ENCODE data around the gene SNAPC4. TPM values are rescaled to one million over a fixed set of nuclear protein-coding genes. Genes with fewer than 3 reads are reported as not detected.

Gene SNAPC4
- total RNA-seq, 1 experiment from 2014 or later: 29.7 TPM

DNA sequence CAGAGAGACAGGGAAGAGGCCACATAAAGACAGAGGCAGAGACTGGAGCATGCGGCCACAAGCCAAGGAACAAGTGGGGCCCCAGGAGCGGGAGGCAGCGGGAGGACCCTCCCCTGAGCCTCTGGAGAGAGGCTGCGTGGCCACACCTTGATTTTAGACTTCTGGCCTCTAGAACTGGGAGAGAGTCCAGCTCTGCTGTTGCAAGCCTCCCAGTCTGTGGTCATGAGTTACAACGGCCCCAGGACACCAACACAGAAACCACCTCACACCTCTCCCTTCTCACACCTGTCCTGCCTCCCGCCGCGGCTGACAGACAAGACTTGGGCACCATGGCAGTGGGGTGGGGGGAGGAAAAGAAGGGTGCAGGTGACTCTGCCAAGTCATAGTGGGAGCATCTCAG lies 37.5 kb upstream of the SNAPC4 start:
- no peak overlapping the region for H2BK120ac ChIP-seq (ENCODE audit: low read depth, low read length, poor library complexity, severe bottlenecking)
- no peaks in the 10 kb centered on the region for H4K20me1 ChIP-seq (ENCODE audit: control insufficient read depth, insufficient read depth, insufficient read length)
- H3K9me3 ChIP-seq (ENCODE audit: control insufficient read depth, low read depth, low read length): no peaks in the 10 kb centered on the region
- no peak overlapping the region for H3K18ac ChIP-seq (ENCODE audit: insufficient read length, low read depth, low read length)
- H3K14ac ChIP-seq (ENCODE audit: insufficient read depth, low read length): no peak overlapping the region; the same call in 1 of the 2 replicates
- no peak overlapping the region for H2BK12ac ChIP-seq (ENCODE audit: insufficient read length, low read depth, low read length)
- no peak overlapping the region for H2BK15ac ChIP-seq (ENCODE audit: low read depth, low read length)
- no peaks in the 10 kb centered on the region for H3K9me3 Mint-ChIP-seq
- H3K27ac Mint-ChIP-seq: 0 out of 7 replicates have a peak overlapping the region, but pooled peaks of 1 of the 3 experiments have one; percentile 33
- H3K79me1 ChIP-seq (ENCODE audit: insufficient read depth, low read depth, low read length, poor library complexity, severe bottlenecking): peaks cover 2% of the 10 kb centered on the region
- H4K91ac ChIP-seq (ENCODE audit: insufficient read length, low read depth, low read length): no peak overlapping the region
- no peak overlapping the region for H4K5ac ChIP-seq (ENCODE audit: insufficient read length, low read depth, low read length)
- no peak overlapping the region for H2BK20ac ChIP-seq (ENCODE audit: low read depth, low read length, poor library complexity, severe bottlenecking)
- peaks cover 14% of the 10 kb centered on the region for H3K23me2 ChIP-seq (ENCODE audit: insufficient read length, low read depth, low read length, poor library complexity, severe bottlenecking)
- no peak overlapping the region for H3K27ac ChIP-seq (ENCODE audit: insufficient read length, low read depth, low read length)
- no CpG with 5 or more reads among the region's 8 CpGs for WGBS (ENCODE audit: extremely low coverage, insufficient read length, low lambda C conversion rate)
- peaks cover 5% of the 10 kb centered on the region; the same call in 1 of the 2 replicates for H3K79me2 ChIP-seq (ENCODE audit: insufficient read depth, low read length)
- no peak overlapping the region for H3K23ac ChIP-seq (ENCODE audit: insufficient read length, low read depth, low read length)
- no peak overlapping the region for H3K4me2 ChIP-seq (ENCODE audit: insufficient read depth, insufficient read length, low read length)
- no peak overlapping the region for H2AFZ ChIP-seq (ENCODE audit: low read length)
- no peak overlapping the region for H2BK5ac ChIP-seq (ENCODE audit: insufficient read length, low read length)
- no peak for DNase-seq
- peaks cover 5 to 29% (median 11%) of the 10 kb centered on the region in 3 experiments for H3K36me3 Mint-ChIP-seq (ENCODE audit: insufficient read depth in 1 of 3, low read depth in 3 of 3)
- H2AK5ac ChIP-seq (ENCODE audit: insufficient read length, low read length): no peak overlapping the region
- no peak overlapping the region for H3T11ph ChIP-seq (ENCODE audit: low read length)
- no peak overlapping the region for H3K9ac ChIP-seq (ENCODE audit: extremely low read depth, insufficient read length, low read length)
- no peak overlapping the region for H3K56ac ChIP-seq (ENCODE audit: insufficient read length, low read depth, low read length)
- no peak overlapping the region for H3K4ac ChIP-seq (ENCODE audit: low read depth, low read length)
- H3K27me3 ChIP-seq (ENCODE audit: insufficient read depth, low read length): no peaks in the 10 kb centered on the region
- no peak overlapping the region for H4K8ac ChIP-seq (replicated peaks; ENCODE audit: insufficient read length, low read depth, low read length)
- H3K27me3 Mint-ChIP-seq (ENCODE audit: low read depth): no peaks in the 10 kb centered on the region
- peak overlapping the region; percentile 82 to 86 for H3K4me3 Mint-ChIP-seq
- no peaks in the 10 kb centered on the region for H3K4me1 ChIP-seq (ENCODE audit: insufficient read depth, low read length)
- TF ChIP-seq, protein P1, sequence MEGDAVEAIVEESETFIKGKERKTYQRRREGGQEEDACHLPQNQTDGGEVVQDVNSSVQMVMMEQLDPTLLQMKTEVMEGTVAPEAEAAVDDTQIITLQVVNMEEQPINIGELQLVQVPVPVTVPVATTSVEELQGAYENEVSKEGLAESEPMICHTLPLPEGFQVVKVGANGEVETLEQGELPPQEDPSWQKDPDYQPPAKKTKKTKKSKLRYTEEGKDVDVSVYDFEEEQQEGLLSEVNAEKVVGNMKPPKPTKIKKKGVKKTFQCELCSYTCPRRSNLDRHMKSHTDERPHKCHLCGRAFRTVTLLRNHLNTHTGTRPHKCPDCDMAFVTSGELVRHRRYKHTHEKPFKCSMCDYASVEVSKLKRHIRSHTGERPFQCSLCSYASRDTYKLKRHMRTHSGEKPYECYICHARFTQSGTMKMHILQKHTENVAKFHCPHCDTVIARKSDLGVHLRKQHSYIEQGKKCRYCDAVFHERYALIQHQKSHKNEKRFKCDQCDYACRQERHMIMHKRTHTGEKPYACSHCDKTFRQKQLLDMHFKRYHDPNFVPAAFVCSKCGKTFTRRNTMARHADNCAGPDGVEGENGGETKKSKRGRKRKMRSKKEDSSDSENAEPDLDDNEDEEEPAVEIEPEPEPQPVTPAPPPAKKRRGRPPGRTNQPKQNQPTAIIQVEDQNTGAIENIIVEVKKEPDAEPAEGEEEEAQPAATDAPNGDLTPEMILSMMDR (conservative IDR thresholded peaks at IDR 0.05): no peak
- peaks cover 15 to 16% of the 10 kb centered on the region in 2 experiments for H3K4me1 Mint-ChIP-seq
